Measurements from ENCODE around the gene SELENOO.

DNA sequence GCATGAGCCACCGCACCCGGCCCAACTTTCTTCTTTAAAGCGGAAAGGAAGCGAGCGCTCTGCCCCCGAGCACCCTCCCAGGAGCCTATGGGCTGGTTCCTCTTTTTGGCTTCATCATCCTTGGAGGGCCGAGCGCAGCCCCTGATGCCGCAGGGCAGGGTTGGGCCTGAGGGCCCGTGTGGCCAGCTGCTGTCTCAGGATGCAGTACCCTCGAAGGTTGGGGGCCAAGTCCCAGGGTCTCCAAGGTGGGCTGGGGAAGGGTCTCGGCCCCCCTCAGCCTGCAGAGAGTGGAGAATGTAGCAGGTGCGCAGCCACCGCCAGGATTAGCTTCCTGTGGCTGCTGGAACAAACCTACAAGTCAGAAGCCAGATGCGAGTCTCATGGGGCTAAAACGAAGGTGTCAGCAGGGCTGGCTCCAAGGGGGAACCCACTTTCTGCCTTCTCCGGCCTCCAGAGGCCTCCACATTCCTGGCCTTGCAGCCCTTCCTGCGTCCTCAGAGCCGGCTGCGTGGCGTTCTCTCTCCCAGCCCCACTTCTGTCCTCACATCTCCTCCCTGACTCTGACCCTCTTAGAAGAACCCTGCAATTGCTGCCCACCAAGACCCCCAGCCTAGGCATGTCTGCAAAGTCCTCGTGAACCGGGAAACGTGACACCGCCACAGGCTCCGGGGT, 27.4 kb upstream of the SELENOO start:
- TF ChIP-seq POLR2A (IDR thresholded peaks at IDR 0.05; ENCODE audit: low read length) (no peak), GATA1 (IDR thresholded peaks at IDR 0.05; ENCODE audit: low read depth, low read length) (no peak)

Measured in erythroblast (primary cell).